Right lung (tissue), 10 donors: ENCODE results near the gene CXCR4. TPM values are rescaled to one million over a fixed set of nuclear protein-coding genes. Genes with fewer than 3 reads are reported as not detected.

Experiments used
- DNase-seq, 2 donors: peaks; one replicate each; pipeline ENCODE4 v3.0.0-alpha.2; 2013
- long read RNA-seq, 8 donors: transcript quantifications; one replicate each; lab custom pipeline, GENCODE V29; 2026
- polyA plus RNA-seq, 5 donors: library from polyadenylated mRNA; unstranded; fragments of 120-200 nt; gene quantifications; one replicate each; pipeline versions ENCODE4 v1.2.1 to v1.2.3, GENCODE V29; 2013; ENCODE audit warnings: inconsistent platforms in 1 of 5, low replicate concordance in 1 of 5; ENCODE audit not compliant: insufficient read length in 5 of 5, insufficient read depth in 1 of 5

Gene CXCR4
- polyA plus RNA-seq: 10 to 100 TPM; 41.8 to 66.3 (median 46.6) TPM
- long read RNA-seq, donor 1, transcript CXCR4-202 (1 exons, 1,895 nt): minor isoform, 15 of 34 reads
- long read RNA-seq, donor 1, transcript CXCR4-201 (2 exons, 1,682 nt): major isoform, 19 of 34 reads
- long read RNA-seq, donor 1, partial matches to known transcripts: 0 of 34 reads
- long read RNA-seq, donor 1, other reads (novel, unspliced or antisense): 0 of 34 reads
- long read RNA-seq, donor 2, transcript CXCR4-202 (1 exons, 1,895 nt): minor isoform, 9 of 23 reads
- long read RNA-seq, donor 2, transcript CXCR4-201 (2 exons, 1,682 nt): major isoform, 14 of 23 reads
- long read RNA-seq, donor 2, partial matches to known transcripts: 0 of 23 reads
- long read RNA-seq, donor 2, other reads (novel, unspliced or antisense): 0 of 23 reads
- long read RNA-seq, donor 3, transcript CXCR4-201 (2 exons, 1,682 nt): minor isoform, 15 of 39 reads
- long read RNA-seq, donor 3, transcript CXCR4-202 (1 exons, 1,895 nt): major isoform, 24 of 39 reads
- long read RNA-seq, donor 3, partial matches to known transcripts: 0 of 39 reads
- long read RNA-seq, donor 3, other reads (novel, unspliced or antisense): 0 of 39 reads
- long read RNA-seq, donor 4, transcript CXCR4-202 (1 exons, 1,895 nt): minor isoform, 17 of 41 reads
- long read RNA-seq, donor 4, transcript CXCR4-201 (2 exons, 1,682 nt): major isoform, 24 of 41 reads
- long read RNA-seq, donor 4, partial matches to known transcripts: 0 of 41 reads
- long read RNA-seq, donor 4, other reads (novel, unspliced or antisense): 0 of 41 reads
- long read RNA-seq, donor 5, transcript CXCR4-201 (2 exons, 1,682 nt): major isoform, 22 of 40 reads
- long read RNA-seq, donor 5, transcript CXCR4-202 (1 exons, 1,895 nt): minor isoform, 18 of 40 reads
- long read RNA-seq, donor 5, partial matches to known transcripts: 0 of 40 reads
- long read RNA-seq, donor 5, other reads (novel, unspliced or antisense): 0 of 40 reads
- long read RNA-seq, donor 6, transcript CXCR4-201 (2 exons, 1,682 nt): major isoform, 20 of 24 reads
- long read RNA-seq, donor 6, partial matches to known transcripts: 0 of 24 reads
- long read RNA-seq, donor 6, other reads (novel, unspliced or antisense): 0 of 24 reads
- long read RNA-seq, donor 7, transcript CXCR4-201 (2 exons, 1,682 nt): minor isoform, 9 of 19 reads
- long read RNA-seq, donor 7, transcript CXCR4-202 (1 exons, 1,895 nt): major isoform, 10 of 19 reads
- long read RNA-seq, donor 7, partial matches to known transcripts: 0 of 19 reads
- long read RNA-seq, donor 7, other reads (novel, unspliced or antisense): 0 of 19 reads
- long read RNA-seq, donor 8, partial matches to known transcripts: 0 of 8 reads
- long read RNA-seq, donor 8, other reads (novel, unspliced or antisense): 0 of 8 reads

DNA sequence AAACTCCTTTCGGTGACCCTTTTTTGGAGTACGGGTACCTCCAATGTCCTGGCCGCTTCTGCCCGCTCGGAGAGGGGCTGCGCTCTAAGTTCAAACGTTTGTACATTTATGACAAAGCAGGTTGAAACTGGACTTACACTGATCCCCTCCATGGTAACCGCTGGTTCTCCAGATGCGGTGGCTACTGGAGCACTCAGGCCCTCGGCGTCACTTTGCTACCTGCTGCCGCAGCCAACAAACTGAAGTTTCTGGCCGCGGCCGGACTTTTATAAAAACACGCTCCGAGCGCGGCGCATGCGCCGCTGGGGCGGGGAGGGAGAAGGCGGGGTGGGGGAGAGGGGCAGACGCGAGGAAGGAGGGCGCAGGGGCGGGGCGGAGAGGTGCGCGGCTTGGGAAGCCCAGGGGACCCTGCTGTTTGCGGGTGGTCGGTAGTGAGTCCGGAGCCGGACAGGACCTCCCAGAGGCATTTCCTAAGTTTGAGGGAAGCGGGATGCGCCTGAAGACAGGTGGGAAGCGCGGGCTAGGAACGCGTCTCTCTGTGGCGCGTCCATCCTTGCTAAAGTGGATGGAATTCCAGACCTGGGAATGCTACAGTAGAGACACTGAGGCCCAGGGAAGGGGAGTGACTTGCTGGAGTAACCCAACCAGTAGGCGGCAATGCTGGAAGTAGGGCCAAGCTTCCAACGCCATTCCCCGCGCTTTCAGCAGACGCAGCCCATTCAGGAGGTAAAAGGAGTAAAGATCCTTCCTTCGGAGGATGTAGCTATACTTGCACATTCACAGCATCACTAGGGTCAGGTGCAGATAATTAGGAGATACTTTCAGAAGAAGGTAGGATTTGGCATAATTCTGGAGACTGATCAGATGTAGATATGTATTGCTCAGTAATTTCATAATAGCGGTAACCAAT lies at the start of gene CXCR4:
Gene CXCR4, minus strand, starts transcription at position 241 of the 910 bp plus-strand sequence. Its CDS starts 89 bp downstream, at position 152.
- no peak for DNase-seq

DNA sequence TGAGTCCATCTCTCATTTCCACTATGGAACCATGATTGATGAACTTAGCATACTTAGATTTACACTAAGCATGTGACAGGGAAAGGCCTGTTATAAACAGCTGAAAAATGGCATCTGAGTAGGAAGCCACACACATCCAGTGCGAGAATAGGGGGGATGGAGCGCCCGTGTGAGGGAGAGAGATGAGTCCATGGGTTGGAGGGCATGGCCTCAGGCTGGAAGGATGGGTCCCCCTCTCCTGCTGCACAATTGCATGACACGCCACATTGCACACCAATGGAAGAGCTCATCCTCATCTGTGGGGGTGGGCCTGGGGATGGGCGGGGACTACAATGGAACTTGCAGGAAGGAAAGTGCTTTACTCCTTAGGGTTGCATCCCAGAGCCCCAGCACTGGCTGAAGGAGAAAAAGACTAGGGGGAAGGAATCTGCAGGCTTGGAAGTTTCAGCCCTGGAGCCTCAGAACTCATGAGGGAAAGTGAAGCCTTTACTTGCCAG lies 46.4 kb upstream of the CXCR4 start:
- no peak for DNase-seq

DNA sequence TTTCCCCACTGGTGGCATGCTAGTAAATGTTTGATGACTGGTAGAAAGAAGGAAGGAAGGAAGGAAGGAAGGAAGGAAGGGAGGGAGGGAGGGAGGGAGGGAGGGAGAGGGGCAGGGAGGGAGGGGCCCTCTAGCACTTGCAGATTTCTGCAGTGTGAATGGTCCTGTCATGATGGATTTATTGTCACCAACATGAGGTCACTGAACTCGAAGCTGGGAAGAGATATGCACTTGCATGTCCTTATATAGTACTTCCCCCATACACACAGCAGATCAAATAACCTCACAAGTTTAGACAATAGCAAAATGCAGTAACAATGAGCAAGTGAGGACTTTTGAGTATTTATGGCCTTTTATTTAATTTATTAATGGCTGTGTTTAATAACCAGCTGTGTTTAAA lies 44.5 kb upstream of the CXCR4 start:
- DNase-seq: no peak

DNA sequence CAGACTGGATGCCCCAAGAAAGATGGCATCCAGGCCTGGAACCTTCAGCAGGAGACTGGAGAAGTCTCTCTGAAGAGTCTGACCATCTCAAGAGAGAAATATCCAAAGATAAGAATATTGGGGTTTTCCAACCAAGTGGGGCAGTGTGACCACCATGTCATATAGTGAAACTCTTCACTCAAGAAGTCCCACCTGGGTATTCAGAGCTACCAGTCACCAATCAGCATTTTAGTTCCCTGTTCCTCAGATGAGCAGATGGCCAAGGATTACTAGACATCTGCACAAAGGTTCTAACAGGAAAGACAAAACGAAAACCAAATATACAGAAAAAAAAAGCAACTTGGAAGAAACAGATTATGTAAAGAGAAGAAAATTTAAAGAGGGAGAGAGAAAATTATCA lies 38.5 kb upstream of the CXCR4 start:
- DNase-seq: no peak

DNA sequence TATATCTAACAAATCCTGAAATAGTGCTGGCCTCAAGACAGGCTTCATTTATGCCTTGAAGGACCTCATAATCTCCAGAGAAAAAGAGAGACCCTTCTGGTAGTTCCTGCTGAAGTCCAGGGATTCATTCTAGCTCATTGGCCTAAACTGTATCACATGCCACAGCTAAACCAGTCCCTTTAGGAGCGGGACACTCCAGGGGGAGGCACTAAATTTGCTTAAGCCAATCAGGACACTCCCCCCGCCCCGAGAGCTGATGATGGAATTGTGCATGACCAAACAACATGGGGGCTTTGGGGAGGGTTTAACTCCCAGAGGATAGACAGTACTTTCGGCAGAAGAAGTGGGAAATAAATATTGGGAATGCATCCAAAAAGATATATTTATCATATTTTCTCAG lies 36.4 kb upstream of the CXCR4 start:
- DNase-seq: no peak

DNA sequence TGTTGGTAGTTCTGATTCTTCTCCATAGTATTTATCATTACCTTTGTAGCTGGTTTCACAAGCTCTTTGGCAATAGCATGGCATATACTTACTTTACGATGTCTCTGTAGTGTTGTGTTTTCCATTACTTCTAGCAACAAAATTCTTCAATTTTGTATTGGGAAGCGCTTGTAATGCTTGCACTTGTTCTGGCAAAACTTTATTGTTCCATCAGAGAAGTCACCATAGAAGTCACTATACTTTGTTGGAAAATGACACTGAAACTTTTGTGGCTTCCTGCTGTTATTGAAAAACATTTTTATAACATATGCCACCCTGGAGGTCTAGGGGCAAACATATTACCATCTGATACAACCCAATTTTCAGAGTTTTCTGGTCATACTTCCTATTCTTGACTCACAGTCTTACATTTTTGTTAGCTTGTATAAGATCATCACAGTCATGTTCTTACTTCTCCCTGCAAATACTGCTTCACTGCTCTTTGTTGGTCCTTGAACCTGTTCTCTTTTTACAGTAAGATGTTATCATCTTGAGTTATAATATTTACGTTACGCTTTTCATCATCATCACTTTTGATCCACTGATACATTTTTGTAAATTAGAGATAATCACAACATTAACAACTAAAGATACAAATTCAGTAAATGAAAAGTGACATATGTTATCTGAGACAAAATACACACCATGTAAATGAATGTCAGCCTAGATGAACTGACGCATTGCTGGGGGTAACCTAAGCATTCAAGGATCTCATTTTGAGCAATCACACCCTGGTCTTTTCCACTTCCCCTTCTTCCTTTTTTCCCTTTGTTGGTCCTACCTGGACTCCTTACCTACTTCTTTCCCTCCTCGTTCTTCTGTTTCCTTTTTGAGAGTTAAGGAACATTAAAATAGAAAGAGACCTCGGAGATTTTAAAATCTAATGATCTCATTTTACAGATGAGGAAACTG lies 33.3 kb upstream of the CXCR4 start:
- no peak for DNase-seq

DNA sequence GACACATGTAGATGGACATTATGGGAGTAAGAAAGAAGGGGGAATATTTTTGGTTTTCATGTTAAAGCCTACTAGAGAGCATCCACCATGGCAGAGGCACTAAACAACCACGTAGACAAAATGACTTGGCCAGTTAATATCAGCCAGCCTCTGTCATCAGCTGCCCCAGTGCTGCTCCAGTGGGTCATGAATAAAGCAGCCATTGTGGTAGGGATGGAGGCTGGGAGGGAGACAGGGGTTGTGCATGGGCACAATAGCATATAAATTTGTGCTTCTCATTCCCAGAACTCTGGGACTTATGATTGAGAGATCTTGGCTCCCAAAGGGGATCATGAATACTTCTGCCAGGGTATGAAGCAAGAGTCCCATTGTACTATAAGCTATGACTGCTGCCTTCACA lies 31.1 kb upstream of the CXCR4 start:
- no peak for DNase-seq

DNA sequence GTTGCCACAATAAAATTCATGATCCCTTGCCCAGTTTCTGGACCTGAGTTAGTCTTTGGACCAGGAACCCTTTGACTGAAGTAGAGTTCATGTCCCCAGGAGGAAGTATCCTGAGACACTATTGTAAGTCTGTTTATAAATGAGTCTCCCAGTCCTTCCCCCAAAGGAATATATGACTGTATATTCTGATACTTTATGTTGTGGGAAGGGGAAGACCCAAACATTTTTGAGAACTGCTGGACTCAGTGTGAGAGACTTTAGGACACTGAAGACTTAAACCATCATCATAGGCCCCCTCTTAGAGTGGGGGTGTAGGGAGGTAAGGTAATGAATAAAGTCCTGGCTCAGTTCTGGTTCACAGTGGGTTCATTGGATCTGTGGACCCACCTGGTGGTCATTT lies 28.6 kb upstream of the CXCR4 start:
- DNase-seq: no peak

DNA sequence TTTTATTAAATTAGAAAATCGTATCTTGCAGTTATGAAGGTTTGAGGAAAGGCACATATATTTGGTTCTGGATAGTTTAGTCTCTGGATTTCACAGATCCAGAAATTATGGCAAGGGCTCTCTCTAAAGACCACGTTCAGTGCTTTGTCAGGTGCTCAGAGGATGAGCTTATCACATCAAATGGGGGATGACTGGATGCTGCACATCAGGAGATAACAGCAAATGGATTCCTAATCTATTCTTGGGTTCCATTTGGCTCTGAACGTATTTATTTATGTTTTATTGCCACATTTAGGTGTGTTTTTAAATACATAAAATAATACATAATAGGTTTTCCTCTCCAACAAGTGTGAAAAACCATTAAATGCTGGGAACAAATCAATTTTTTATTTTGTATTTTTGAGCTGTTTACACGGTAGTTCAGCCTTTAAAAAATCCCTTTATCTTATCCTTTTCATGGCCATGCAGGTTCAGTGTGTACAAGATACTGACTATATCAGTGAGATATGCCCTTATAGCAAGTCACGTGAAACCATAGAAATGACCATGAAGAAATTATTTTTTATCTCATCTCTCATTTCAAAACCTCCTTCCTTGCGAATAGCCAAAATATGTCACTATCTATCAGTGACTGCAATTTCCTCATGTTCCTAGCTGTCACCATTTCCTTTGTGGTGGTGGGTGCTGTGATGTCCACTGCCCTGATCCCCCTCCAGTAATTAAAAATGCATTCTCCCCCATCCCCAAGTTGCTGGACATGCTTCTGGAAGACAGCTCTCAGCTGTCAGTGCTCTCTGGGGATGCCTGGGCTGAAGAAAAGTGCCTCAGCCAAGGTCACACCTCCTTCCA lies 25.9 kb upstream of the CXCR4 start:
- no peak for DNase-seq

DNA sequence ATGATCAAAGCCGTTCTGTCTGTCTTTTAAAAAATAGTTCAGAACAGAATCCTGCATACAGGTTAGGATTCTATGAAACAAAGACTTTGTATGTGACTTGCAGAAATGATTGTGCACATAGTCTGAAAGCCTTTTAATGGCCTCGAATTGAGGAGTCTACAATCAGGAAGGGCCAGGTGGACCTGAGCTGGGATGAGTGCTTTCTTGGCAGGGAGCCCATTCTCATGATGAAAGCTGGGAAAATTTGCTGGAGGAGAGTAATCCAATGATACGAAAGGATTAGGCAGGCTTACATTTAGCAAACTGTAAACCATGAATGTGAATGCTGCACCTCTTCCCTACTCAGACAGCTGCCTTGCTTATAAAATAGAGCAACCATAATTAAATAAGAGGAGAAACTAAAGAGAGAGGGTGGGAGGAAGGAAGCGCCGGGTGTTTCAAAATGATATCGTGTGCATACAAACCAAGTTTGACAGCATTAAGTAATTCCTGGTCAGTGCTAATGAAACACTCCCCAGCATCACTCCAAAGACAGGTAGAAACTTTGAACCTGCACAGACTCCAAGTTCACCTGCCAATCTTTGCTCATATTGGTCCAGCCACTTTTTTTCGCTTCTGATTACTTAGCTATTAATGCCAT lies 23.7 kb upstream of the CXCR4 start:
- DNase-seq: no peak

DNA sequence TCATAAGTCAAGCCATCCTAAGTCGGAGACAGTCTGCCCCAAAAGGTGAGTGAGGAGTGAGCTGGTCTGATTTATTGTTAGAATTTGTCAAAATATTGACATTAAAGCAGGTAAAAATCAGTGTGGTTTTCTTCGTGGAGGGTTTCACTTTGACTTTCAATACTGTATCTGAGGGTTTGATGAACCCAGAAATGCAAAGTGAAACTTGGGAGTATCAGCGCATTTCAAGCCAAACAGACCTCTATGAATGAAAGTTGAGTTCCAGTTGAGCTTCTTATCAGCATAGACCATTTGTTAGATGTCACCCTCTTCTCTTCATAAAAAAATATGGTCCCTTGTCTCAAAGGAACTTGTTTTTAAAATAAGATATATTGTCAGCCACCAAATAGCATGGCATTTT lies 21.7 kb upstream of the CXCR4 start:
- DNase-seq: no peak

DNA sequence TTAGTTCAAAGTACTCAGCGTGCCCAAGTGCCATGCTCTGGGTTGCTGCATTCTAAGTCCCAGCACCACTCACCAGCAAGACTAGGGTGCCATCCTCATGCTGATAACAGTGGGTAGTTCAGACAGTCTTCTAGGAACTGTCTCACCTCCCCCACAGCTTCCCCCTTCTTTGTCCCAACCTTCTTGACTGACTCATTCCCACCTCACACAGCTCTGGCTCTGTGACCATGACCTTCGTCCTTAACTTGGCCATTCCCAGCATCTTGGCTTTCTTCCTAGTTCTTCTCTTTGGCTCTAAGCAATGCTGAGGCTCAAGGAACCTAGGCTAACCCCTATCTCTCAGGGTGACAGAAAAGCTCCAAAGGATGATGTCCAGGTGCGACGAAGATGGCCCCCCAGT lies 20.0 kb upstream of the CXCR4 start:
- DNase-seq: no peak

DNA sequence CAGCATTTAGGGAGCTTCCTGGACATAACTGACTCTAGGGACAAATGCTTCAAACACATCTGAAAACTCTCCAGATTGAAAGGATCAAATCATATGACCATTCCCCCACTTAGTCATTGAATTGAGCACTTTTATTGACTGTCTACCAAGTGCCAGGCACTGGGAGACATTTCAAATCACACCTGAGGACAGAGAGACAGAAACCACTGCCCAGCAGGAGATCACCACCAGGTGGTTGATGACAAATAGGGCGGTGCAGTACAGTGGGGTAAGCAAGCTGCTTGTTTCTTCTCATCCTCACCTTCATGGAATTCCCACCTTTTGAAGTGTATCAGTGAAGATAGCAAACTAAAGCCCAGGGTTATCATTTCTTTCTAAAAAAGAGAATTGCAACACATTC lies 19.0 kb upstream of the CXCR4 start:
- no peak for DNase-seq

DNA sequence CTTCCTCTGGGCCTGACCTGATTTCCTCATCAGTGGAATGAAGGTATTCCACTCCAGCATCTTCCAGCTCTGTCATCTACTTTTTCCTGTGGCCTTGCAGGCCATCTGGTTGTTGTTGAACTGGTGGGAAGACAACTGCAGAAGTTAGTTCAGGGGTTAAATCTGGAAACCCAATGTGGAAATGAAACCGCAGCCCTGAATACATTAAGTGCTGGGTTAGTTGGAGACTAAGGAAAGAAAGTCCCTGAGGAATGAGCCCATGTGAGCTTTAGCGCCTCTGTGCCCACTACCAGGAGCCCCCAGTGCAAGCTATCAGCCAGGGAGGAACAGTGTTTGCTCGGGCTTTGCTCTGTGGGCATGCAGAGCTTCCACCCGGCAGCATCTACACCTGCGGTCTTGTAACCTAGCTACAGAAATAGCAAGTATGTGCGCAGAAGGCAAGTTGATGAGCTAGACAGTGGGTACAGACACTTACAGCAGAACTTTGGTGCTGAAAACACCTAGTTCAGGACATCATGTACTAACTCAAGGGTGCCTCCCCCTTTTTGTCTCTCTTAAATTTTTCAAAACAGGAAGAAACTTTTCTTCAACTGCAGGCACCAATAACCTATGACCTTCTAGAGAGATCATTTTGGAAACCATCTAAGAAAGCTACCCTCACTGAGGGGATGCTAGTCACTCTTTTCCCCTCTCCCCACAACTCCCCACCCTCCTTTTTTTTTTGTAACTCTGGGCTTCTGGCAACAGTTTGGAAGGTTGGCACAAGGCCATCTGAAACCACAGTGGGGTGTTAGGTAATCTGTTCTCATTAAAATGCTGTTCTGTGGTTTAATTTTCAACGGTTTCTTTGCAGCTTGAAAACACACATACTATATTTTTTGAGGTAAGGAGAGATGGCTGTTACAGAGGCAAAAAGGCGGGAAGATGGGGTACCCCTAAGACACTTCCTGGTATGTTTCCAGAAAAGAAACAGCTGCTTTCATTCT lies 18.3 kb upstream of the CXCR4 start:
- DNase-seq: no peak

DNA sequence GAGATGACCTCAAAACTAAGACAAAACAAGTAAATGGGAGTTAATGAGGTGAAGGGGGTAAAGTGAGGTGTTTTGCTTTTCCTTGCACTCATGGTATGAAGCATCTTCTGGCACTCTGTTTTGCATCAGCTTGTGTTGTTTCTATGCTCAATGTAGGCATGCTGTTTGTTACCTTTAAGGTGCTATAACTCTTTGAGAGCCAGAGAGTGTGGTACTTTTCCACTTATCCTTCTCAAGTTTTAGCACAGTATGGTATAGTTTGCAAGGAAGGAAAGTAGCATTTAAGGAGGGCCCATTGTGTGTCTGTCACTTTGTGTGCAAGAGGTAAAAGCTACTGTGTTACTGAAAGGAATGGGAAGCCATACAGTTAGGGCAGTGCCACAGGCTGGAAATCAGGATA lies 17.5 kb upstream of the CXCR4 start:
- DNase-seq: no peak

DNA sequence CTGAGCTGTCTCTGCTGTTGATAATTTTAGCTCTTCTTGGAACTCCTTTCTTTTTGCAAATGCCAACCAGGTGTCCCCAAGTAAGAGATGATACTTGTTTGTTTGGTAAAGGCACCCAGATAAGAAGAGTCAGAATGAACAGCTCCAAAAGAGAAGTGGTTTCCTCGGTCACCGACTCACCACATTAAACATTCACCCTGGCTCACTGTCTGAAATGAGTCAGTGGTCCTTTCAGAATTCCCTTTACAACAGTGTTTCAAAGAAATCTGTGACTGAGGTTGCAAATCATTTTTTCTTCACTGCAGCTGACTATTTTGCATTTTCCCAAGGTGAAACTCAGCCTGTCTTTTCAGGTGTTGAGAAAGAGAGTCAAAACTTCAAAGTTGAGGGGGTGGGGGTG lies 16.2 kb upstream of the CXCR4 start:
- DNase-seq: no peak
